Measurements from ENCODE around the gene SREBF1. TPM values are rescaled to one million over a fixed set of nuclear protein-coding genes. Genes with fewer than 3 reads are reported as not detected.

SREBF1 gene
- total RNA-seq, 1 experiment from 2014 or later, result 230 TPM

- no peak for TF ChIP-seq TCF7L2 (IDR thresholded peaks at IDR 0.05; ENCODE audit: low read depth, low read length)
- no peak for TF ChIP-seq POLR2AphosphoS5 (IDR thresholded peaks at IDR 0.05; ENCODE audit: low read depth, low read length)
- TF ChIP-seq, protein P1, sequence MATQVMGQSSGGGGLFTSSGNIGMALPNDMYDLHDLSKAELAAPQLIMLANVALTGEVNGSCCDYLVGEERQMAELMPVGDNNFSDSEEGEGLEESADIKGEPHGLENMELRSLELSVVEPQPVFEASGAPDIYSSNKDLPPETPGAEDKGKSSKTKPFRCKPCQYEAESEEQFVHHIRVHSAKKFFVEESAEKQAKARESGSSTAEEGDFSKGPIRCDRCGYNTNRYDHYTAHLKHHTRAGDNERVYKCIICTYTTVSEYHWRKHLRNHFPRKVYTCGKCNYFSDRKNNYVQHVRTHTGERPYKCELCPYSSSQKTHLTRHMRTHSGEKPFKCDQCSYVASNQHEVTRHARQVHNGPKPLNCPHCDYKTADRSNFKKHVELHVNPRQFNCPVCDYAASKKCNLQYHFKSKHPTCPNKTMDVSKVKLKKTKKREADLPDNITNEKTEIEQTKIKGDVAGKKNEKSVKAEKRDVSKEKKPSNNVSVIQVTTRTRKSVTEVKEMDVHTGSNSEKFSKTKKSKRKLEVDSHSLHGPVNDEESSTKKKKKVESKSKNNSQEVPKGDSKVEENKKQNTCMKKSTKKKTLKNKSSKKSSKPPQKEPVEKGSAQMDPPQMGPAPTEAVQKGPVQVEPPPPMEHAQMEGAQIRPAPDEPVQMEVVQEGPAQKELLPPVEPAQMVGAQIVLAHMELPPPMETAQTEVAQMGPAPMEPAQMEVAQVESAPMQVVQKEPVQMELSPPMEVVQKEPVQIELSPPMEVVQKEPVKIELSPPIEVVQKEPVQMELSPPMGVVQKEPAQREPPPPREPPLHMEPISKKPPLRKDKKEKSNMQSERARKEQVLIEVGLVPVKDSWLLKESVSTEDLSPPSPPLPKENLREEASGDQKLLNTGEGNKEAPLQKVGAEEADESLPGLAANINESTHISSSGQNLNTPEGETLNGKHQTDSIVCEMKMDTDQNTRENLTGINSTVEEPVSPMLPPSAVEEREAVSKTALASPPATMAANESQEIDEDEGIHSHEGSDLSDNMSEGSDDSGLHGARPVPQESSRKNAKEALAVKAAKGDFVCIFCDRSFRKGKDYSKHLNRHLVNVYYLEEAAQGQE (IDR thresholded peaks at IDR 0.05; ENCODE audit: insufficient read depth in 1 of 2, low read depth in 2 of 2, low read length in 1 of 2), result no peak
- CTCF ChIA-PET, result interaction anchor here (0.7 kb wide), 1 partner anchor 31 kb away, joined by 3 read pairs; no protein-coding TSS in a partner anchor
- H3K27ac ChIP-seq (ENCODE audit: low read length), result no peak overlapping the region
- H3K27me3 ChIP-seq (ENCODE audit: control insufficient read depth, insufficient read depth, low read length), result no peaks in the 10 kb centered on the region
- POLR2A ChIA-PET, result interaction anchor here (0.7 kb wide), 1 partner anchor 30 kb away, joined by 3 read pairs; no protein-coding TSS in a partner anchor
- H3K36me3 ChIP-seq (ENCODE audit: control insufficient read depth, insufficient read depth, low read length), result no peaks in the 10 kb centered on the region
- in situ Hi-C loops (cut with HindIII; ENCODE audit: low pct_unique_long_range_greater_than_20kb, low sequenced_read_pairs) (no loop called here), intact Hi-C loops (cut with micrococcal nuclease; ENCODE audit: unreplicated experiment) (no loop called here)
- DNase-seq (ENCODE audit: low read depth, low spot score) (no peak), ATAC-seq (no peak)
- H3K9me3 ChIP-seq (ENCODE audit: control insufficient read depth, insufficient read depth, low read depth, low read length), result no peaks in the 10 kb centered on the region
- peaks cover 13% of the 10 kb centered on the region for H3K4me1 ChIP-seq (ENCODE audit: control insufficient read depth, insufficient read depth, low read length)
- H3K4me3 ChIP-seq (ENCODE audit: low read depth in 2 of 2, low read length in 2 of 2), result no peak overlapping the region
- BruUV-seq (replicated peaks), result no TSS peak
Observed at GRCh38 chr17:17848311-17849082, 11.7 kb upstream of the SREBF1 start.

DNA sequence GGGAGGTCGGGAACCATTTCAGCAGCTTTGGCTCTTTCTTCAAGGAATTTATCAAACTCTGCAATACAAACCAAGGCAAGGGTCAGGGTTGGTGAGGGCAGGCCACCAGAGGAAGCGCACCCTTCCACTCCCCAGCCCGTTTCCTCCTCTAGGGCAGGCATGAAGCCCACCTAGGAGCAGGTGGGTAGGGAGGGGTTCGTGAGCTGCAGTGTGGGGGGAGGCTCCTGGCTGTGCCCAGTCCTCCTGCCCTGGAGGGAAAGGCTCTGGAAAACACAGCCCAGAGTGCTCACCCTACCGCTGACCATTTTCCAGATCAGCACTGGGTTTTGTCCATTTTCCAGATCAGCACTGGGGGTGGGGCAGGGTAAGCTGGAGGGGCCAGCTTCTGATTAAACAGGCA, 10.9 kb upstream of the SREBF1 start:
- ATAC-seq, result no peak
- DNase-seq (ENCODE audit: low read depth, low spot score), result no peak
- Histone ChIP-seq H3K4me3 (ENCODE audit: low read depth in 2 of 2, low read length in 2 of 2) (no peak overlapping the region), H3K4me1 (ENCODE audit: control insufficient read depth, insufficient read depth, low read length) (peaks cover 13% of the 10 kb centered on the region), H3K36me3 (ENCODE audit: control insufficient read depth, insufficient read depth, low read length) (no peaks in the 10 kb centered on the region), H3K27me3 (ENCODE audit: control insufficient read depth, insufficient read depth, low read length) (no peaks in the 10 kb centered on the region), H3K9me3 (ENCODE audit: control insufficient read depth, insufficient read depth, low read depth, low read length) (no peaks in the 10 kb centered on the region), H3K27ac (ENCODE audit: low read length) (no peak overlapping the region)
- BruUV-seq (replicated peaks), result no TSS peak
- intact Hi-C loops (cut with micrococcal nuclease; ENCODE audit: unreplicated experiment), result no loop called here
- POLR2A ChIA-PET, result no interaction called here
- in situ Hi-C loops (cut with HindIII; ENCODE audit: low pct_unique_long_range_greater_than_20kb, low sequenced_read_pairs), result no loop called here
- CTCF ChIA-PET, result no interaction called here
- TF ChIP-seq TCF7L2 (IDR thresholded peaks at IDR 0.05; ENCODE audit: low read depth, low read length), result no peak
- TF ChIP-seq, protein P1 (IDR thresholded peaks at IDR 0.05; ENCODE audit: insufficient read depth in 1 of 2, low read depth in 2 of 2, low read length in 1 of 2), result no peak
- no peak for TF ChIP-seq SIN3A (IDR thresholded peaks at IDR 0.05; ENCODE audit: borderline replicate concordance, insufficient read depth, low read depth, low read length)
- no peak for TF ChIP-seq POLR2AphosphoS5 (IDR thresholded peaks at IDR 0.05; ENCODE audit: low read depth, low read length)
- no peak for TF ChIP-seq CTCF (IDR thresholded peaks at IDR 0.05)
